ENCODE results near the gene CPEB4. TPM values are rescaled to one million over a fixed set of nuclear protein-coding genes. Genes with fewer than 3 reads are reported as not detected.

Gene CPEB4
- polyA plus RNA-seq, 1 experiment: 21.3 TPM

DNA sequence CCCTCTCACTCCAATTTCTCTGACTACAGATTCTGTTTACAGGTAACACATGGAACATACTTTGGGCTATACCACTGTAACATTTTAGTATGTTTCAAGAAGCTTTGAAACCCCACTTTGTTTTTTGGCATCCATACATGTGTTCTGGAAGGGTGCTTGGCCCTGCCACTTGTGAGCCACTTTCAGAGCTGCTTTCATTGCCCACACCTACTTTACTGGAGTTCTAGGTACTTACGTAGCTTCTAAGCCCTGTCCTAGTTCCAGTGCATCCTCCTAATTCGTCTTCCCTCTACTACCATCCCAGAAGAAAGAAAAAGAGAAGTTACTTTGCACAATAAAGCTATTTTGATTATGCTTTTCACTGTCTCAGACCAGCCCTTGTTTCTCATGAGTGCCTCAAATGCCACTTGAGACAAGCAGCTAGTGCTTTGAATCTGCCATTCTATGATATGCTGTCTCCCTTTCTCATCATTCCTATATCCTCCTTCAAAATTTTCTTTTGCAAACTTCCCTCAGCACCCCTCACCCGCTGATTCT lies 74.4 kb downstream of the CPEB4 start:
- H3K27me3 ChIP-seq (ENCODE audit: control insufficient read depth, insufficient read depth, low read length): no peaks in the 10 kb centered on the region
- CTCF ChIA-PET: interaction anchor here (0.6 to 3.2 kb wide), 6 partner anchors 10 to 355 kb away, joined by 3 to 29 read pairs (median 4); partner anchors contain the start of gene BOD1
- no peak overlapping the region for H3K4me3 ChIP-seq (ENCODE audit: low read depth, low read length)
- TF ChIP-seq, protein P1, sequence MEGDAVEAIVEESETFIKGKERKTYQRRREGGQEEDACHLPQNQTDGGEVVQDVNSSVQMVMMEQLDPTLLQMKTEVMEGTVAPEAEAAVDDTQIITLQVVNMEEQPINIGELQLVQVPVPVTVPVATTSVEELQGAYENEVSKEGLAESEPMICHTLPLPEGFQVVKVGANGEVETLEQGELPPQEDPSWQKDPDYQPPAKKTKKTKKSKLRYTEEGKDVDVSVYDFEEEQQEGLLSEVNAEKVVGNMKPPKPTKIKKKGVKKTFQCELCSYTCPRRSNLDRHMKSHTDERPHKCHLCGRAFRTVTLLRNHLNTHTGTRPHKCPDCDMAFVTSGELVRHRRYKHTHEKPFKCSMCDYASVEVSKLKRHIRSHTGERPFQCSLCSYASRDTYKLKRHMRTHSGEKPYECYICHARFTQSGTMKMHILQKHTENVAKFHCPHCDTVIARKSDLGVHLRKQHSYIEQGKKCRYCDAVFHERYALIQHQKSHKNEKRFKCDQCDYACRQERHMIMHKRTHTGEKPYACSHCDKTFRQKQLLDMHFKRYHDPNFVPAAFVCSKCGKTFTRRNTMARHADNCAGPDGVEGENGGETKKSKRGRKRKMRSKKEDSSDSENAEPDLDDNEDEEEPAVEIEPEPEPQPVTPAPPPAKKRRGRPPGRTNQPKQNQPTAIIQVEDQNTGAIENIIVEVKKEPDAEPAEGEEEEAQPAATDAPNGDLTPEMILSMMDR (IDR thresholded peaks at IDR 0.05; ENCODE audit: low read depth, low read length): no peak
- no peak for DNase-seq (ENCODE audit: low read depth, low spot score)
- H3K27ac ChIP-seq (ENCODE audit: low read depth, low read length): peak overlapping the region; percentile 69
- POLR2A ChIA-PET: interaction anchor here (0.8 to 1.4 kb wide), 2 partner anchors 10 to 74 kb away, joined by 3 to 5 read pairs; partner anchors contain the start of gene CPEB4
- no peaks in the 10 kb centered on the region for H3K9me3 ChIP-seq (ENCODE audit: control insufficient read depth, insufficient read depth, low read length)

DNA sequence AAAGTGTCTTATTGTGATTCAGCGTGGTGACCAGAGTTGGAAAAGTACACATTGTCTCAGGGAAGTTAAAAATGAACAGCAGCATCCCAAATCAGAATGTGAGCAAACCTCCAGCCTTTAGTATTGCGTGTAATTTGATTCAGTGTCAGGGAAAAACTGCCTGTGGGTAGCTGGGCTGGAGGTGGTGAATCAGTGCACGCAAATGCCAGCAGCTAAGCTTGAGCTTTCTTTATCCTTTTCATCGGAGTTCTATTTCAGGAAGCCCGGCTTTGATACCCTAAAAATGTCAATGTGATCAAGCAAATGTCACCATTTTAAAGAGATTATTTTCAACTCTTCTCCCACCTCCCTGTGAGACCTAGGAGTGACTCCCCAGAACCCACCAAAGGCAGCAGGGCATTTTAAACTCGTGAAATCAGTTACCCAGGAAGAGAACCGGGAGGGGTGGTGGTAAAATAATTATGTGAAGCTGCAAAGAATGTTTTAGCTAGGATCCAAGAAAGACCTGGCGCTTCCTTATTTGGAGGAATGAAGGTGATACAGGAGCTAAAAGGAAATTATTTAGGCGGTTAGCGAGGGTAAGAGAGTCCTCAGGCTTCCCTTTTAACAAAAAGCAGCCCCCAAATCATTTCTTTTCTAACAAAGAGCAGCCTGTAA lies 75.2 kb downstream of the CPEB4 start:
- CTCF ChIA-PET: interaction anchor here (0.6 to 3.2 kb wide), 8 partner anchors 10 to 669 kb away, joined by 3 to 29 read pairs (median 4); partner anchors contain the start of gene BOD1
- peak overlapping the region; percentile 23; the same call in 1 of the 2 replicates for H3K4me3 ChIP-seq (ENCODE audit: low read depth, low read length)
- POLR2A ChIA-PET: interaction anchor here (0.8 to 1.4 kb wide), 4 partner anchors 10 to 347 kb away, joined by 3 to 5 read pairs (median 4); partner anchors contain the start of gene CPEB4

DNA sequence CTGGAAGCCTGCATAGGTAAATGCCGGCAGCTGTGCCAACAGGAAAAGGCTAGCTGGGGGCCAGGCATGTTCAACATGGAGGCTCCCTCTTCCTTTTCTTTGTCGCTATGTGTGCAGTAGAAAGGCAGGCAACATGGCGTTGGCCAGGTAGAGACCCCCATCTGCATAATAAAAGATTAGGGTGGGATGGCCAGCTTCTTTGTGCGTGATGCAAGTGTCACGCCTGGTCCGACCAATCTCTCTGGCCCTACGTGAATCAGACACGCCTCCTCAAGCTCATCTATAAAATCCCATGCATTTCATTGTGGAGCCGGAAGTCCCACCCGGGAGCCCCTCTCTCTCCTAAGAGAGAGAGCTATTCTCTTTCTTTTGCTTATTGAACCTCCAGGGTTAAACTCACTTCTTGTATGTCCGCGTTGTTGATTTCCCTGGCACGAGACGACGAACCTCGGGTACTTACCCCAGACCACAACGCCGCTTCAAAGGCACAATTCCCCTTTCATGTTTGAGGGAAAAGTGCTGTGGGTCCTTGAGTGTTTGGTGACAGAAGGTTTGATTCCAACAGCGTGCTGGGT lies 75.8 kb downstream of the CPEB4 start:
- TF ChIP-seq, protein P1 (IDR thresholded peaks at IDR 0.05; ENCODE audit: low read depth, low read length): no peak
- ChIA-PET POLR2A (interaction anchor here (1.0 to 1.4 kb wide), 3 partner anchors 9 to 348 kb away, joined by 3 to 5 read pairs (median 4); no protein-coding TSS in a partner anchor), CTCF (interaction anchor here (1.3 to 3.2 kb wide), 5 partner anchors 9 to 670 kb away, joined by 4 to 29 read pairs (median 8); partner anchors contain the start of gene BOD1)
- DNase-seq (ENCODE audit: low read depth, low spot score): no peak
- no peaks in the 10 kb centered on the region for H3K9me3 ChIP-seq (ENCODE audit: control insufficient read depth, insufficient read depth, low read length)
- peak overlapping the region; percentile 69 for H3K27ac ChIP-seq (ENCODE audit: low read depth, low read length)
- H3K27me3 ChIP-seq (ENCODE audit: control insufficient read depth, insufficient read depth, low read length): no peaks in the 10 kb centered on the region
- H3K4me3 ChIP-seq (ENCODE audit: low read depth, low read length): no peak overlapping the region

More for the DNA sequence above, 75.2 kb downstream of the CPEB4 start:
- no peaks in the 10 kb centered on the region for H3K27me3 ChIP-seq (ENCODE audit: control insufficient read depth, insufficient read depth, low read length)
- H3K9me3 ChIP-seq (ENCODE audit: control insufficient read depth, insufficient read depth, low read length): no peaks in the 10 kb centered on the region
- peak overlapping the region; percentile 69 for H3K27ac ChIP-seq (ENCODE audit: low read depth, low read length)
- TF ChIP-seq, protein P1 (IDR thresholded peaks at IDR 0.05; ENCODE audit: low read depth, low read length): no peak
- peak; percentile 52 for DNase-seq (ENCODE audit: low read depth, low spot score)

DNA sequence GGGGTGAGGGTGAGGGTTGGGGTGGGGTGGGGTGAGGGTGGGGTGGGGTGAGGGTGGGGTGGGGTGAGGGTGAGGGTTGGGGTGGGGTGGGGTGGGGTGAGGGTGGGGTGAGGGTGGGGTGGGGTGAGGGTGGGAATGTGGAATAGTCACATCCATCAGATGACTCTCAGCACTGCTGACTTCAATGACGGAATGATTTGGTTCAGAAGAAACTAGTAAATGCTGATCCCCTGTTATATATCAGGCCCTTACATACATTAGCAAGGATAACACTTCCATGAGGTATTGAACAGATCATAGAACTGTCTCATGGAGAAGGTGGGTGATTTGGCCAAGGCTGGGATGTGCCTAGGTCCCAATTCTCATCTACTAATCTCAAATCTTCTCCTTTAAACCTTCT lies 76.4 kb downstream of the CPEB4 start:
- no peak overlapping the region for H3K4me3 ChIP-seq (ENCODE audit: low read depth, low read length)
- no peak overlapping the region for H3K27ac ChIP-seq (ENCODE audit: low read depth, low read length)
- POLR2A ChIA-PET: no interaction called here
- no peak for DNase-seq (ENCODE audit: low read depth, low spot score)
- H3K27me3 ChIP-seq (ENCODE audit: control insufficient read depth, insufficient read depth, low read length): no peaks in the 10 kb centered on the region
- TF ChIP-seq, protein P1 (IDR thresholded peaks at IDR 0.05; ENCODE audit: low read depth, low read length): no peak
- CTCF ChIA-PET: interaction anchor here (1.3 to 3.2 kb wide), 5 partner anchors 8 to 670 kb away, joined by 4 to 29 read pairs (median 8); partner anchors contain the start of gene BOD1
- H3K9me3 ChIP-seq (ENCODE audit: control insufficient read depth, insufficient read depth, low read length): no peaks in the 10 kb centered on the region
